Bronchial epithelial cell (primary cell): ENCODE results near the gene MKRN2OS. TPM values are rescaled to one million over a fixed set of nuclear protein-coding genes. Genes with fewer than 3 reads are reported as not detected.

Source experiments
- DNase-seq: peaks from one replicate; pipeline ENCODE4 v3.0.0-alpha.2; 2010; ENCODE audit warnings: low read depth
- FAIRE-seq: peaks from 2 replicates; lab custom pipeline; 2011; peaks lifted over from hg19 to GRCh38; lab: Jason Lieb, UNC
- H3K27me3 ChIP-seq: 2 replicates; pipeline ENCODE4 v1.5.1; 2011; ENCODE audit warnings: low read length; ENCODE audit not compliant: control insufficient read depth, insufficient read depth
- H3K36me3 ChIP-seq: 2 replicates; pipeline ENCODE4 v1.5.1; 2011; ENCODE audit warnings: low read length; ENCODE audit not compliant: control insufficient read depth, insufficient read depth
- H3K4me3 ChIP-seq: 2 replicates; pipeline ENCODE4 v1.5.1; 2011; ENCODE audit warnings: mild to moderate bottlenecking, low read depth, low read length, control low read depth
- CTCF ChIP-seq: IDR thresholded peaks from 2 replicates; pipeline ENCODE4 v1.5.1; 2011; ENCODE audit warnings: mild to moderate bottlenecking, moderate library complexity, low read length, control low read depth, inconsistent platforms; ENCODE audit not compliant: insufficient read depth, severe bottlenecking
- total RNA-seq: library from RNA; depleted of rRNA; stranded (reverse); fragments of >200 nt; gene quantifications from 2 replicates; pipeline ENCODE4 v1.2.1, GENCODE V29; 2014

The MKRN2OS gene
- total RNA-seq, 1 donor from 2014 or later = 2.1 TPM

- FAIRE-seq (no peak), DNase-seq (no peak)
- Histone ChIP-seq H3K27me3 (no peaks in the 10 kb centered on the region), H3K36me3 (peaks cover 26% of the 10 kb centered on the region), H3K4me3 (no peak overlapping the region)
- TF ChIP-seq CTCF = no peak
Observed at GRCh38 chr3:12583280-12583679, 38.0 kb upstream of the MKRN2OS start.

- Histone ChIP-seq H3K36me3 (peaks cover 26% of the 10 kb centered on the region), H3K27me3 (no peaks in the 10 kb centered on the region), H3K4me3 (no peak overlapping the region)
- no peak for TF ChIP-seq CTCF
- no peak for FAIRE-seq
- no peak for DNase-seq
Observed at GRCh38 chr3:12582730-12583129, 37.4 kb upstream of the MKRN2OS start.

GRCh38 chr3:12579905-12580304 lies 34.6 kb upstream of the MKRN2OS start:
- no peak for DNase-seq
- no peaks in the 10 kb centered on the region for H3K27me3 ChIP-seq
- no peak for TF ChIP-seq CTCF
- FAIRE-seq = no peak
- peaks cover 24% of the 10 kb centered on the region for H3K36me3 ChIP-seq
- H3K4me3 ChIP-seq = no peak overlapping the region

- DNase-seq (no peak), FAIRE-seq (no peak)
- Histone ChIP-seq H3K27me3 (no peaks in the 10 kb centered on the region), H3K36me3 (peaks cover 26% of the 10 kb centered on the region), H3K4me3 (no peak overlapping the region)
- TF ChIP-seq CTCF = no peak
Observed at GRCh38 chr3:12579456-12579855, 34.2 kb upstream of the MKRN2OS start.

GRCh38 chr3:12578742-12579141 lies 33.4 kb upstream of the MKRN2OS start:
- H3K27me3 ChIP-seq = no peaks in the 10 kb centered on the region

More at GRCh38 chr3:12578742-12579141, 33.4 kb upstream of the MKRN2OS start:
- TF ChIP-seq CTCF = peak; percentile 11
- Histone ChIP-seq H3K36me3 (peaks cover 21% of the 10 kb centered on the region), H3K4me3 (no peak overlapping the region)
- no peak for DNase-seq
- no peak for FAIRE-seq
